Epithelial cell of proximal tubule (primary cell): ENCODE measurements around the gene STK17A. TPM values are rescaled to one million over a fixed set of nuclear protein-coding genes. Genes with fewer than 3 reads are reported as not detected.
"Not testable (repeated sequence)": the region's sequence is repeated elsewhere in the genome, so short reads cannot be mapped to it uniquely, and the experiment has no call there.

Experiments
- DNase-seq: peaks from one replicate; pipeline ENCODE4 v3.0.0-alpha.2; 2011; ENCODE audit warnings: low read depth
- H3K4me3 ChIP-seq: 2 replicates; pipeline ENCODE4 v1.5.1; 2011; ENCODE audit warnings: low read depth, mild to moderate bottlenecking, low read length
- CTCF ChIP-seq: conservative IDR thresholded peaks from 2 replicates; pipeline ENCODE4 v1.5.1; 2012; ENCODE audit warnings: low read depth, mild to moderate bottlenecking, low read length
- total RNA-seq: library from RNA; depleted of rRNA; stranded (reverse); fragments of >200 nt; gene quantifications from 2 replicates; pipeline ENCODE4 v1.2.3, GENCODE V29; 2015

Gene STK17A
- total RNA-seq, 1 donor from 2014 or later, result 30.7 TPM

DNA sequence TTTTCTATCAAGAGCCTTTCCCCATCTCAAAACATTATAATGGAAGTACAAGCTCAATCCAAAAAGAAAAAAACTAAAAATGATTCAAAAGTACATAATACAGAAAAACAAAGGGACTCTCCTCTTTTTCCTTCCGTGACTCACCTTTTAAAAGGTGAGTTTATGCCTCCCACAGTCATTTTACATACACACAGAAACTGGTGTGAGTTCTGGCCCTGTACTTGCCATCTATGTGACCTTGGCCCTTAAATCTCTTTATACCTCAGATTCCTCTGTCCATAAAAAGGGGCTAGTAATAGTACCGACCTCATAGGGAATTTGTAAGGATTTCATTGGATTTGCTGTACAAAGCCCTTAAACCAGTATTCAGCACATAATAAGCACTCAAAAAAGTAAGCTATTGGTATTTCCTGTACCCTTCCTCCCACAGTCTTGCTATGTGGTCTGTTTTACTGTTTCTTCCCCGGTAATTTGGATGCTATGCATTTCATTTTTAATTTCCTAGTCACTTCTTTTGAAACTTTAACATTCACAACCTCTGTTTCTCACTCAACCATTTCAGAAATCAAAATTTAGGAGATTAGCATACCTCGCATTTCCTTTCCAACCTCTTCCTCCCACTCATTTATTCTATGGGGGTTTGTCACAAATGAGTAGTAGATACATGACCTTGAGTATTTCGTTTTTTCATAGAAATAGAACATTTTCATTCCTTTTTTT lies 39.0 kb downstream of the STK17A start:
- H3K4me3 ChIP-seq, result no peak overlapping the region
- TF ChIP-seq CTCF, result no peak
- DNase-seq, result no peak

DNA sequence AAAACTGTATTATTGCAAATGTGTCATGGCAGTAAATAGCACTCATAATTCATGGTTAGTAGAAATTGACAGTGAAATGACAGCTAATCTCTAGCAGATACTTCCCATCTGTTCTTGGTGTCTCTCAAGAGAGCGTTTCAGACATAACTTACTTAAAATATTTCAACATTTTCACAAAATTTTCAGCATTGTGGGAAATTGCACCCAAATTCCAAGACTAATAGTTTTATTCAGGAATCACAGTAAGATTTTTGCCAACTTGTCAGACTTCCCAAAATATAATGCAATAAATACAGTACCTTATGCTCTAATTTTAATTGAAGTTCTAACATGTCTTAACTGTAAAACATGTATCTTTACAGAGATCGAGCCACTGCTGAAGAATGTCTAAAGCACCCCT lies 41.2 kb downstream of the STK17A start:
- no peak for TF ChIP-seq CTCF
- H3K4me3 ChIP-seq, result no peak overlapping the region
- DNase-seq, result no peak

DNA sequence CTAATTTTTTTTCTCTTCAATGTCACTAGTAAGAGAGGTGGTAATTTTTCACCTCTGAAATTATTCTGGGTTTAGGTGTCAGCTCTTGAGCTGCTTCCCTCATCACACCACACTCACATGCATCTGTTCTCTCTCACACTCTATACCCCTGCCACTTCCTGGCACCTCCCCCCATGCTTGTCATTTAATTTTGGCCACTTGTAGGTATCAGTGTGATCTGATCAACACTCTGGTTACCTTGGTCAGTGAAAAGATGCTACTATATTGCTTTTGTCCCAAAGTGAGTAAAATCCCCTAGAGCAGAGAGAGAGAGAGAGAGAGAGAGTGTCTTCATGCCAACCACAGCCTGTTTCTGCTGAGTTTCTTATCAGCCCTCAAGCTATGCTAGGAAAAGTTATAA lies 42.5 kb downstream of the STK17A start:
- H3K4me3 ChIP-seq, result no peak overlapping the region
- TF ChIP-seq CTCF, result no peak
- DNase-seq, result no peak

DNA sequence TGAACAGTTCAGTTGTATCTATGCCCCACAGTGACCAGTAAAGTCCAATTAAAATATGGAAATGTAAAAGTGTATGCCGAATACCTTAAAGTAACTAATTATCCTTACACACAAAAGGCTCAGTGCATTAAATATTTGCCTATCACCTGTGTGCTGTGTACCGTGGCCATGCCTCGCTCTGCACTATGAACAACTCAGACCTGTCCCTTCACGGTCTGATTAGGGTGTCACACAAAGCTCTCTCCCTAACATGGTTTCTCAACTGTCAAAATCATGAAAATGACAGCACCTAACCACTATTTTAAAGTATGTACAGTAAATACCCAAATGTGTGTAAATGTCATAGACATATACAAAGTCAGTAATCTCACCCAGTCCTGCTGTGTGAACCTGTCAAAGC lies 43.1 kb downstream of the STK17A start:
- TF ChIP-seq CTCF, result no peak
- H3K4me3 ChIP-seq, result no peak overlapping the region
- DNase-seq, result no peak

- no peak for TF ChIP-seq CTCF
- H3K4me3 ChIP-seq, result no peak overlapping the region
- no peak for DNase-seq
These were observed 43.8 kb downstream of the STK17A start for GRCh38 chr7:43626695-43627094.

GRCh38 chr7:43627798-43628197 lies 44.9 kb downstream of the STK17A start:
- H3K4me3 ChIP-seq, DNase-seq: not testable (repeated sequence)

- TF ChIP-seq CTCF, result no peak
- no peak overlapping the region for H3K4me3 ChIP-seq
- DNase-seq, result no peak
These were observed 45.5 kb downstream of the STK17A start for GRCh38 chr7:43628431-43628830.
